HG03045 (cell line): ENCODE results near the gene TMEM132D.
"Not testable (repeated sequence)": the region's sequence is repeated elsewhere in the genome, so short reads cannot be mapped to it uniquely, and the experiment has no call there.

Experiments
- ATAC-seq: cut with Tn5 transposase; IDR thresholded peaks from one replicate; pipeline ENCODE4 v1.9.1; 2021; ENCODE audit warnings: mild to moderate bottlenecking, moderate library complexity; ENCODE audit not compliant: unreplicated experiment

The TMEM132D gene

DNA sequence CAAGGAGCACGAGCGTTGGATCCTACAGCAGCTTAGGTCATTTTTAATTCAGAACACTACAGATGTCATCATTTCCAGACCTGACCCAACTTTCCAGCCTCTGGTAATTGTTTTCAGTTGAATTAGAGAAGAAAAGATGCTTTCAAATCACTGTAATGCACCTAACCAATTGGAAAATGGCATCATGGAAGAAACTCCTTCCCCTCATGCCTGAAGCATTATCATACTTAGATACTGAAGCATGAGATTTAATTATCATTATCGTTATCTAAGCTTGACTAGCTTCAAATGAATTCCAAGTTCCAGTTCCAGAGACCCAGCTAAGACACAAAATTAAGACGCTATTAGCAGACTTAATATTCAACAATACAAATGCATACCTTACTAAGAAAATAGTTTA, 299.3 kb downstream of the TMEM132D start:
- no peak for ATAC-seq

DNA sequence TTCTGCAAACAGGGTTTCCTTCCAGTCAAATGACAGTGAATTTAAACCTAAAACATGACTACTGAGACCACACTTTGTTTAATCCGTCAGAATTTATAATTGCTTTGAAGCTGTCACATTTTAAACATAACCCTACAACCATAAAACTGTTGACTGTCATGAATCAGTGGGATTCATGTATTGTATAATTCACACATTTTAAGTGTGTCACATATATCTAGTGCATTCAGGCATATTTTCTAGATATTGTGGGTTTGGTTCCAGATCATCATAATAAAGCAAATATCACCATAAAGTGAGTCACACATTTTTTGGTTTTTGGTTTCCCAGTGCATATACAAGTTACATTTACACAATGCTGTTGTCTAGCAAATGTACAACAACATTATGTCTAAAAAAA, 304.4 kb downstream of the TMEM132D start:
- ATAC-seq: no peak

- ATAC-seq: no peak
These were observed 309.7 kb downstream of the TMEM132D start for GRCh38 chr12:129594098-129594497.

DNA sequence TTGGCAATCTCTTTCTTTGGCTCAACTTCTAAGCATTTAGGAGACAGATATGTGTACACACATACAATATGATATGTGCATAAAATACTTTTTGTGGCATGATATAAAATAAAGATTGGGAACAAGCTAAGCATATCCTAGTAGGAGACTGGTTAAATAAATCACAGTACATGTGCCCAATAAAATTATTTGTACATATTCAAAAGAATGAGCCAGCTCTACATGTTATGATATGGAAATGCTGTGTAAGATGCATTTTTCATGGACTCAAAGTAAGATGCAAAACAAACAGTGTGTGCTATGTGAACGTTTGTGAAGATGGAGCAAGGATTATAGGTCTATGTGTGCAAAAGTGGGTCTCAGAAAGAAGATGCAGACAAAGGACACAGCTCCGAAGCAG, 311.4 kb downstream of the TMEM132D start:
- no peak for ATAC-seq

DNA sequence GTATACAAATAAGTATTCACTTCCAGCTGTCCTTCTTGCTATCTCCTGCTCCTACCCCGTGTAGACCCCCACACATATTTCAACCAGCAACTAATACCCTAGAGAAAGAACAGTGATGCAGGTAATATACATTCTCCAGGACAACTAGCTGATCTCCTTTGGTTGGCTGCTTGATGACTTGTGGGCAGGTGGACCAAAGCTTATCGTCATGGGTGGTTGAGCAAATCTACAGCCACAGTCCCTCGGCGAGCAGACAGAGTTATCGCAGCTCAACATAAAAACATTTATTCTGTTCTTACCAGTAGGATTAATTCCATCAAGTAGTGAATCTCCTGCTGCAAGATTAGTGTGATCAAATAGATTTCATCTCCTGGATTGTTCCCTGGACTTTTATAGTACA, 314.3 kb downstream of the TMEM132D start:
- ATAC-seq: no peak

DNA sequence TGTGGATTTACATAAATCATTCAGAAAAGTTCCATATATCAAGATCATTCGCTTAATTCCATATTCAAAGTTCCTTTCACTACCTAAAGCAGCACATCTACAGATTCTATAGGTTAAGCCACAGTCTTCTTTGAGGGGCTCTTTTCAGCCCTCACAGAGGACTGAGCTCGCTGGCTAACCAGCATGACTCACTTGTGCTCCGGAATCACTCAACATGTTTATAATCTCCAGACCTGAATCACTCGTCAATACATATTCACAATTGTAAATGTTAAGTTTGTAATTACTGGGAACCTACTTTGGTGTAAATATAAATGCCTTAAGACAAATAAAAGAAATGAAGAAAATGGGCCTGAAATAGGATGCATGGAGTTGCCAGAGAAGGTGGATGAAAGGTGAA, 315.7 kb downstream of the TMEM132D start:
- no peak for ATAC-seq

DNA sequence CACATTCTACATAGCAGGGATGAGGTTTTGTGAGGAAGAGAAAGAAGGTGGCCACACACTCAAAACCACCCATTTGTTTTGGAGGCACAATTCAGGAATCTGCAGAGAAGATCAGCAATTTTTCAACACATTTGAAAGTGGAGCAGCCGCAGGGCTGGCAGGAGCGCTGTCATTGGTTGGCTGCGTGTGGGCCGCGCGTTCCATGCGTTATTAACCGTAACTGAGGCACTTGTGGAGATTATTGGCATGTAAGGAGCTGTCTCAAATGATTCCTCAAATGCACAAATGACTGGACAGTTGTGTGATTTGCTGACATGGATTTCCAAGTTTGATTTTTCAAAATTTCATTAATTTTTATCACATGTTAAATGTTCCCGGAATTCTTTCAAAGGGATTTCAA, 318.5 kb downstream of the TMEM132D start:
- no peak for ATAC-seq

DNA sequence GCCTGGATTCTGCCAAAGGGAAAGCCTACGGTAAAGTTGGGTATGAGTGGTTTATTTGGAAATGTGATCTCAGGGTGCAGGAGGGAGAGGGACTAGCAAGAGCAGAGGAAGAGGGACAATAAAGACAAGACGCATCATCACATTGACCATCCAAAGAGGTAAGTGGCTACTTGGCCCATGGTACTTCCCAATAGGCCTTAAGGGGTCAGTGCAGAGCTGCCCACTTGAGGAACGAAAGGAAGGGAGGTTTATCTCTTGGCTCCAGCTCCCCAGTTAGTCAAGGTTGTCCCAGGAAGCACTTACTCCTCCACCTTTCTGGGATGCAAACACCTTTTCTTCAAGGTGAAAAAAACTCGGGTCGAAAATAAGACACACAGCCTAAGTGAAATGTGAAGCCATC, 323.9 kb downstream of the TMEM132D start:
- no peak for ATAC-seq

DNA sequence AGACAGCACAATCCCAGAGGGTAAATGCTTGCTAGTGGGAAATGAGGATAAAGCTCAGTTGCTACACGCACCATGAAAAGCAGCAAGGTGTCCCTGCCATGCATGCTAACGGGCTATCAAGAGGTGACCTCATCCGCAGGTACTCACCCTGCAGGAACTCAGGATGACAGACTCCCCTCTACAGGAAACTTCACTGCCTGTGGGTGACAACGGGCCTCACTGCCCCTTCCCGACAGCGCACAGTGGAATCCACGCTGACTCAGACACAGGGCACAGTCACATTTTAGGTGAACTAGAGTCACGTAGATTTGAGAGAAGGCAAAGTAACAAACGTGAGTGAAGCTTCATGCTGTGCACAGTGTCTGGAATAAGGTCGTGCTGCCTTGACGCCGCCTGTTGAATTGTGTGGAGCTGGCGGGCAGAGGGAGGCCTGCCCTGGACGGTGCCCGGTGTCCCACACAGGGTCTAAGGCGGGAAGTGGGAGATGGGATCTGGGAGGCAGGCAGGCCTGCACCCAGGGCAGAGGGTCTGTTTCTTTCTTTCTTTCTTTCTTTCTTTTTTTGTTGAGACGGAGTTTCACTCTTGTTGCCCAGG, 331.8 kb downstream of the TMEM132D start:
- ATAC-seq: no peak

- no peak for ATAC-seq
These were observed 332.9 kb downstream of the TMEM132D start for GRCh38 chr12:129570796-129571400.

- no peak for ATAC-seq
These were observed 337.0 kb downstream of the TMEM132D start for GRCh38 chr12:129566800-129567199.

DNA sequence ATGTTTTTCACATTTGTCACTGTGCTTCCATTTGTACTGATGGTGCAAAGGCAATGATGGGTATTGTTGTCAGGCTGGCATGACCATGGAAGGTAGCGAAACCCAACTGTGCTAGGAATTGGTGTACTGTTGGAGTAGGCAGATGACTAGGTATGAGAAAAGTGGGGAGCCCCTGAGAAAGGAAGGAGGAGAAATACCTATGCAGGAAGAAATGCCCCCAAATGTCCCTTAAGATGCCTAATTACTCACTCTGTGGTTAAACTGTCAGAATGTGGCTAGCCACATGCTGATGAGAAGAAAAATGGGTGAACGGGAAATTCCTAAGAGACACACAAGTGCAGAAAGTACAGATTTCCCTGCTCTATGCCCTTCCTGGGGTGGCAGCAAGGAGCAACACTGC, 339.1 kb downstream of the TMEM132D start:
- no peak for ATAC-seq

GRCh38 chr12:129563266-129563665, 340.6 kb downstream of the TMEM132D start:
- no peak for ATAC-seq

- no peak for ATAC-seq
These were observed 342.5 kb downstream of the TMEM132D start for GRCh38 chr12:129561304-129561703.

DNA sequence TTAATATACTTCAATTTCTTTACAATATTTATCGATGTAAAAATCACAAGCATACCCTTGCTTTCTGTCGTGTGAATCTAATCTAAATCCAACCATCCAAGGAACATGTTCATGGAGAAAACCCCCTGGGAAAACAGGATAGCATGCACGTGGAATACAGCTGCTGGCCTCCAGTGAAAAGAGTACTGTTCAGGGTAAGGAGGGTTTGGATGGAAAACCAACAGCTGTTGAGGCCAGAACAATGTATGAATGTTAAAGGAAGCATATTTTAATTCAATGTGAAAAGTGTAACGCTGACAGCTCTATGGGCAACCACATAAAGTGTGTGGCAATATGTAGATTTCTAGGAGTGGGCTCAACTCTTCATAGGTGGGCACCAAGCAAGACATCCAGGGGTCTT, 344.0 kb downstream of the TMEM132D start:
- ATAC-seq: no peak

- ATAC-seq: no peak
These were observed 345.8 kb downstream of the TMEM132D start for GRCh38 chr12:129558036-129558435.

- no peak for ATAC-seq
These were observed 347.7 kb downstream of the TMEM132D start for GRCh38 chr12:129556082-129556481.

- ATAC-seq: no peak
These were observed 350.7 kb downstream of the TMEM132D start for GRCh38 chr12:129552996-129553750.

DNA sequence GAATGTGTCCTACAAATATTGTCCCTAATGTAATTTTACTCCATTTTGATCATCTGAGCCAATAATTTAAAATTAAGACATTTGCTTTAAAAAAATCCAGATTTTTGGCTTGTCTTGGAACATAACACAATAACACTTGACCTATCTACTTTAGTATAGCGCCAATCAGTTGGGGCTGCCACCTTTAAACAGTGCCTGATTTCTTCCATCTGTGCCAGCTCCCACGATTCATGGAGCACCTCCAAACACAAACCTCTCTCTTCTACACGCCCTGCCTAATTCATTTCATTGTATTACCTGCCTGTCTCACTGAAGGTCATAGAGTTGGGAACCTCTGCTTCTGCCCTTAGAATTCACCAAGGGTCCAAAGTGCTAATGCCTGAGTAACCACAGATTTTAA, 352.4 kb downstream of the TMEM132D start:
- ATAC-seq: no peak

- no peak for ATAC-seq
These were observed 353.5 kb downstream of the TMEM132D start for GRCh38 chr12:129550353-129550752.

DNA sequence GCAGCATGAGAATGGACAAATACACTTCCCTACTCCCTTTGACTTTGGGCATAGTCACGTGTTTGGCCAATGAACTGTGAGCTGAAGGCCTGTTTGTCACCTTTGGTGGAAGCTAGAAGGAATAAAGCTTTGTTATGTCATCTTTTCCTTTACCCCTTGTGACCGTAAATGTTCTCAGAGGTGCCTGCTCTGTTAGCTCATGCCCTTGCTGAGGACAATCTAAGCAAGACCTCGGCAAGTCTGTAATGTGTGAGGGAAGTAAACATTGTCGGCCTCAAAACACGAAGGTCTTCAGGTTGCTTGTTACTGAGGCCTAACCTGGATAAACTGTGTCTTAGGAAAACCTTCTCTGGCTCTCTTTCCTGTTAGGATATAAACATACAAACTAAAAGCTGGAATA, 354.2 kb downstream of the TMEM132D start:
- no peak for ATAC-seq

- ATAC-seq: not testable (repeated sequence)
These were observed 354.8 kb downstream of the TMEM132D start for GRCh38 chr12:129549020-129549419.
